NCI-H2171 treated with DMSO at 0.1 percent for 48 hours (cell line): ENCODE measurements around the gene PGBD1.

Experiments used
- DNase-seq: peaks from one replicate; lab custom pipeline; 2025; lab: John Stamatoyannopoulos, UW

PGBD1 gene, protein sequence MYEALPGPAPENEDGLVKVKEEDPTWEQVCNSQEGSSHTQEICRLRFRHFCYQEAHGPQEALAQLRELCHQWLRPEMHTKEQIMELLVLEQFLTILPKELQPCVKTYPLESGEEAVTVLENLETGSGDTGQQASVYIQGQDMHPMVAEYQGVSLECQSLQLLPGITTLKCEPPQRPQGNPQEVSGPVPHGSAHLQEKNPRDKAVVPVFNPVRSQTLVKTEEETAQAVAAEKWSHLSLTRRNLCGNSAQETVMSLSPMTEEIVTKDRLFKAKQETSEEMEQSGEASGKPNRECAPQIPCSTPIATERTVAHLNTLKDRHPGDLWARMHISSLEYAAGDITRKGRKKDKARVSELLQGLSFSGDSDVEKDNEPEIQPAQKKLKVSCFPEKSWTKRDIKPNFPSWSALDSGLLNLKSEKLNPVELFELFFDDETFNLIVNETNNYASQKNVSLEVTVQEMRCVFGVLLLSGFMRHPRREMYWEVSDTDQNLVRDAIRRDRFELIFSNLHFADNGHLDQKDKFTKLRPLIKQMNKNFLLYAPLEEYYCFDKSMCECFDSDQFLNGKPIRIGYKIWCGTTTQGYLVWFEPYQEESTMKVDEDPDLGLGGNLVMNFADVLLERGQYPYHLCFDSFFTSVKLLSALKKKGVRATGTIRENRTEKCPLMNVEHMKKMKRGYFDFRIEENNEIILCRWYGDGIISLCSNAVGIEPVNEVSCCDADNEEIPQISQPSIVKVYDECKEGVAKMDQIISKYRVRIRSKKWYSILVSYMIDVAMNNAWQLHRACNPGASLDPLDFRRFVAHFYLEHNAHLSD

DNA sequence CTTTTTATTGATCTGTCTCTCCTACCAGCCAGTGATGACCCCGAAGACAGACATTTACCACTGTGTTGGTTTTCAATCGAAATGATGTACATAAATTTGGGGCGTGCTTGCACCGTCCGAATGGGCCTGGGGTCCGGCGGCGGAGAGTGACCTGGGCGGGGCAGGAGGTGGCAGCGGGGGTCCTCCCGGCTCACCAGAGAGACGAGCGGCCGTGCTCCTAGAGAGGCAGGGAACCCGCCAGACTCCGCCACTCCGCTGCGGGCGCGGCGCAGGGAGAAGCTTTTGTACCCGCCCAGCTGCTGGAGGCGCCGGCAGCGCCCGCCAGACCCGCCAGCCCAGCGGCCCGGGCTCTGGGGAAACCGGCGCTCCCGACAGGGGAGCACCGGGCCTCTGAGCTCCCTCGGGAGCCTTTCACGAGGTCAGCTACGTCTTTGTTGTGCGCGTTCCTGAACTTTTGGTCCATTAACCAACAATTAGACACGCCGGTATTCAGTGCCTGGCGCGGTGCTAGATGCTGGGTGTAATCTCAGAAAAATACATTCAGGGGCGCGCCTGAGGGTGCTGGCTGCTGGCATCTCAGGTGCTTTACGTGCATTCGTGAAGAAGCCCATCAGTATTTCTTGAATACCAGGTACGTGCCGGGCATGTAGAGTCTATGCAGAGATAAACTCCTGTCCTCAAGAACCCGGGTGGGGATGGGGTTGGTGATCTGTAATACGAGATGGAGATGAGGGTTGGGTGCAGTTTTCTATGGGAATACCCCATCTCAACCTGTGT lies at the start of gene PGBD1:
Gene PGBD1 (plus strand): TSS at position 285 of the 777 bp plus-strand sequence. CDS start 2,242 bp downstream, outside the sequence.
- peak; percentile 82 for DNase-seq

DNA sequence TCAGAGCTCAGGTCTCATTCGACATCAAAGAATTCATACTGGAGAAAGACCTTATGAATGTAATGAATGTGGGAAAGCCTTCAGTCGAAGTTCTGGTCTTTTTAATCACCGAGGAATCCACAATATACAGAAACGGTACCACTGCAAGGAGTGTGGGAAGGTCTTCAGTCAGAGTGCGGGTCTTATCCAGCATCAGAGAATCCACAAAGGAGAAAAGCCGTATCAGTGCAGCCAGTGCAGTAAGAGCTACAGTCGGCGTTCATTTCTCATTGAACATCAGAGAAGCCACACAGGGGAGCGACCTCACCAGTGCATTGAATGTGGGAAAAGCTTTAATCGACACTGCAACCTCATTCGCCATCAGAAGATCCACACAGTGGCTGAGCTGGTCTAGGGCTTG lies 48.6 kb upstream of the PGBD1 start:
- no peak for DNase-seq

DNA sequence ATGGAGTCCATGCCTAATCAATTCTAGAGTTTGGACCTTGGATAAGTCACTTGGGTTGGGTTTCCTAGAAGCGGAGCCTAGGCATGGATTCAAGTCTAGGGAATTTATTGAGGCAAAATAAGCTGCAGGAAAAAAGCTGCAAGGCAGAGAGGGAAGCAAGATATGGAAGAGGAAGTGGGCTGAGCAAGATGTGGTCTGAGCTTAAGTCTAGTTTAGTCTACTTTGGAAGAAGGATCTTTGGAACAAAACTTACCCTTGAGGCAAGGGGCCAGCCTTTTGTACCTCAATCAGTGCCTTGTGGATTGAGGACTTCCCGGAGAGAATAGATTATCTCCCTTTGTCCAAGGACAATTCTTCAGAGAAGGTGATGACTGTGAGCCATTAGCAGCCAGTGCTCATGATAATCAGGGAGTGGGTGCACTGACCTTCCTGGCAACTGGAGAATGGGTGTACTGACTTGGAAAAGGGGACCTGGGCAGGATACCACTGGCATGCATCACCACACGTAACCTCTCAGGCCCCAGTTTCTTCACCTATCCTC lies 45.4 kb upstream of the PGBD1 start:
- DNase-seq: no peak

DNA sequence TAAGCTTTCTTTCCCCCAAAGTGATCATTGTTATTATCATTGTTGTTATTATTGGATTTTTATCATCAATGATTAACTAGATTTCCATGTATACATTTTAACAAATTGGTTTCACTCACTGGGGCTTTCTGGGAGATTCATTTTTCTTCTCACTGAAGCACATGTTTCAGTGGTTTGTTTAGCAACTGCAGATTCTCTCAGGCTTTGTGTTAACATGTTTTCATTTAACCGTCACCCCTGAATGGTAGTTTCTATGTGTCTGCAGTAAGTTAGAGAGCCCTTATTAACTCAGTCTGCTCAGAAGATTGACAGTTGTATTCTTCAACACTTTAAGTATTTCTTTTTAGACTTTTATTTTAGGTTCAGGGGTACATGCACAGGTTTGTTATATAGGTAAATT lies 41.7 kb upstream of the PGBD1 start:
- DNase-seq: no peak

DNA sequence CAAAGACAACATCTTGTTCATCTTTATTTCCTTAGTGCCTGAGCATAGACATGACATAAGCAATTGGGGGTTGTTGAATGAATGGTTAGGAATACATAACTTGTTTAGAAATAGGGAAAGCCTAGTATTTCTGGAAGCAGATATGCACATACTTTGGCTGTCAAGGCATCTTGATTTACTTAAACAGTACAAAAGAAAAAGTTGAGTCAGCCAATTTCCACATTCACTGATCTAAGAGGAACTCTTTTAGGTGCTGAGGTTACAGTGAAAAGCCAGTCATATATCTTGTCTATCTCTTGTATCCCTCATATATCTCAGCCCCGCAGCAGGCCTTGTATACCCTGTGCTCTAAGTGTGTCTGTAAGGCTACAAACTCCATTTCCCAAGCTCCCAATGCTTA lies 40.9 kb upstream of the PGBD1 start:
- DNase-seq: no peak

DNA sequence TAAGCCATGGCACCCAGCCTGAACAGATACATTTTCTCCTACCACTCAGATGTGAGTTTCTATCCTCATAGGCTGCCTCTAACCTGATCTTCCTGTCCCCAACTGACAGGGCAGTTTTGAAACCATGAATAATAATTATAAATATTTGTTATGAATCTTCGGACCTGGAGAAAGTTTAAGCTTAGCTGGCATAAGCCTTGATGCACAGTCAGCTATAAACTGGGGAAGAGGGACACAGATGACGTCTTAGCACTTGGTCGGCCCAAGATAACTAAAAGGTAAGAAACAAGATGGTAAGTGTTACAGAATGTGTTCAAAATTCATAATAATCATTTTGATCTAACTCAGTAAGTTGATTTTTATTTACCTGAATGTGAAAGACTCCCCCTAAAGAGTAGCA lies 37.4 kb upstream of the PGBD1 start:
- no peak for DNase-seq

DNA sequence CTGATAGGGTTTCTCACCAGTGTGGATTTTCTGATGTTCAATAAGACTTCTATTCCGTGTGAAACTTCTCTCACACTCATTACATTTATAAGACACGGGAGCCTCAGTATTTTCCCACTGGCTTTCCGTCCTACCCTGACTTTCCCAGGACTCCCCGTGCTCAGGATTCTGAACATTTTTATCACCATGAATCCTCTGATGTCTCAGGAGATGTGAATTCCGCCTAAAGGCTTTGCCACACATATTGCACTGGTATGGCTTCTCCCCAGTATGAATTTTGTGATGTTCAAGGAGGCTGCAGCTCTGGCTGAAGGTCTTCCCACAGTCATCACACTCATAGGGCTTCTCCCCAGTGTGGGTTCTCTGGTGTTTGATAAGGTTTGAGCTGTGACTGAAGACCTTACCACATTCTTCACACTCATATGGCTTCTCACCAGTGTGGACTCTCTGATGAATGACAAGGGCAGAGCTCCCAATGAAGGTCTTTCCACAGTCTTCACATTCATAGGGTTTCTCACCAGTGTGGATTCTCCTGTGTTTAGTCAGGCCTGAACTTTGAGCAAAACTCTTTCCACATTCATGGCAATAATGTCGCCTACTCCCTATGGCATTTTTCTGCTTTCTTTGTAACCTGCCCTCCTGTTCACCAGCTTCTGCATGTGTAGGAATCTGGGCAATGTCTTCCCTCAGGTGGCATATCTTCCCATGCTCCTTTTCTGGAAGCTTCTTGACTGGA lies 36.0 kb upstream of the PGBD1 start:
- DNase-seq: no peak

DNA sequence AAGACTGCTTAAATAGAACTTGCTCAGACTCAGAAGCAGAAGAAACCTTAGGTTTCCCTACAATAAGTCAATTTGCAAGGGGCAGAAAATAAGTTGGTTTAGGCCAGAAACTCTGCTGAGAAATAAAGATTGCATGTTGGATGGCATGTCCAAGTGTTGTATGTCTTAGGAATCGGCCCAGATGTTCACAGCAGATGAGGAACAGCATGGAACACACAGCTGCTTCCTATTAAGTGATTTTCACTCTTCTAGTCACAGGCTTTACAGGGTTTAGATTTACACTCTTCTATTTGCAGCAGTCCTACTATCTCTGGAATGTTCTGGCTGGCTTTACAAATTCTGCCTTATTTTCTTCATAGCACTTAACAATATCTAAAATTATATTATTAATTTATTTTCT lies 32.5 kb upstream of the PGBD1 start:
- no peak for DNase-seq

DNA sequence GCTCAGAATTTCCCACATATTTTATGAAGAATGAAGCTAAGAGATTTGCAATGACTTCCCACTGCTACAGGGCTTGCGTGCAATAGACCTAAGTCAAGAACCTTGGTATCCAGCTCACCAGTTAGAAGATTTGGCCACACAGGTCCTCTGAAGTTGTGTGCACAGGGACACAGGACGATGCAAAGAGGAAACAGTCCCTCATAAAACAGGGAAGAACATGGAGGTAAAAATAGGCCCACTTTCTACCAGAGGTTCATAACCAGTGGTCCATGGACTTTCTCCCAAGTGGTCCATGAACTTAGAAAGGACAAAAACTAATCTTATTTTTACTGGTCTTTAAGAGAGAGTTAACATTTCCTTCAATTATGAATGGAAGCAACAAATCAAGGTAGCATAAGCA lies 30.6 kb upstream of the PGBD1 start:
- DNase-seq: no peak

DNA sequence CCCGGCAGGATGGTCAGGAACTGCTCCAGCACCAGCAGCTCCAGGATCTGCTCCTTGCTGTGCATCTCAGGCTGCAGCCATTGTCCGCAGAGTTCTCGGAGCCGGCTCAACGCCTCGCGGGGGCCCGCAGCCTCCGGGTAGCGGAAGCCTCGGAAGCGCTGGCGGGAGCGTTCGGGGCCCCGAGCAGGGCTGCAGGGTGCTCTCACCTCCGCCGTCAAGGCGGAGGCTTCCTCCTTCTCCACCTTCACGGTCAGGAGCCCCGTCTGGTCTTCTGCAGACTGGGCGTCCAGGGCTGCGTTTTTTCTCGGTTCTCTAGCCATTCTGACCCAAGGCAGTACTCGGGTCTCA lies 29.7 kb upstream of the PGBD1 start:
- peak; percentile 30 for DNase-seq

DNA sequence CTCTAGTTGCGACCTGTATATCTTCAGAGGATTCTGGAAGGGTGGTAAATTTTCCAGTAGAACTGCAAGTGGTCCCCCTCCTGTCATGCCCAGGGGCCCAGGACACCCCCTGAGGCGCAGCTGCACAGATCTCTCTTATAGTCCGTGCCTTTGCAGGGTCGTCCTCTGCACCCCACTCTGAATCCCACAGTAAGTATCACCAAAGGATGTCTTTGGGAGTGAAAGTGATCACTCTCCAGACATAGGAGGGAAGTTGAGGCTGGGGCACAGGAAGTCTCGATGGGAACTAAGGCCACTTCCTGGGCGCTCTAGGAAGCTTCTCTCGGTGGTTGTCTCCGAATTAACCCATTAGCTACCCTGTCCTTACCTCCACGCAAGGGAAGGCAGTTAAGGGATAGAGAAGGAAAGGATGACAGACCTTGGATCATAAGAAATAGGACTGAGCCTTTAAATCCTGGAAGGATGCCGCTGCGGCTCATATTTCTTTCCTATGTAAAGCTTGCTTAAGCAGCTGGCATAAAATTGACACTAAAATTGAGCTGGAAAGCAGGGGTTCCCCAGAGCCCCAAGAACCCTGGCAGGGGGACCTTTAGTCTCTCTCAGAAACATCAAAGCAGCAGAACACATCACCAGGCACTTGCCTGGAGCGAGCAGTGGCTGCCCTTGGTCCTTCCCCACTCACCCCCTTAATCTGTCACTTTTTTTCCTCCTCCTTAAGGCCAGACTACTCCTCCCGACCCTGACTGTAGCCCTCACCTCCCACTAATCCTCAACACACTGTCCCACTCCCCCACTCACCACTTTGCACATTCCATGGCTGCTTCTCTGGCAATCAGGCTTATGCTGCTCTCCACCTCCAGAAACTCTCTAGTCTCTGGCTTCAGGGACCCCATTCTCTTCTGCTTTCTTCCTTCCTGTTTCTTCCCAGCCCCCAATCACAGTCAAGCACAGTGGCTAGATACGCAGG lies 29.1 kb upstream of the PGBD1 start, which contains the start of gene ZKSCAN4:
Gene ZKSCAN4 (minus strand): TSS at position 261 of the 967 bp plus-strand sequence. CDS start 289 bp downstream, outside the sequence.
- DNase-seq: peak; percentile 86

DNA sequence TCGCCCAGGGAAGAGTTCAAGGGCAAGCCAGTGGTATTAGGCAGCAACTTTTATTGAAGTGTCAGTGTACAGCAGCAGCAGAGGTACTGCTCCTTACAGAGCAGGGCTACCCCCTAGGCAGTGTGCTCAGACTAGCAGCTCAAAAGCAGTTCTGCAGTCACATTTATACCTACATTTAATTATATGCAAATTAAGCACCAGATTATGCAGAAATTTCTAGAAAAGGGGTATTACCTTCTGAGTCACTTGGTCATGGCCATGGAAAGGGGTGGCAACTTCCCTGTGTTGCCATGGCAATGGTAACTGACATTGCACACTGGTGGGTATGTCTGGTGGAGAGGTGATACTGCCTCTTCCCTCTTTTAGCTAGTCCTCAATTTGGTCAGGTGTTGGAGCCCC lies 27.3 kb upstream of the PGBD1 start:
- no peak for DNase-seq

DNA sequence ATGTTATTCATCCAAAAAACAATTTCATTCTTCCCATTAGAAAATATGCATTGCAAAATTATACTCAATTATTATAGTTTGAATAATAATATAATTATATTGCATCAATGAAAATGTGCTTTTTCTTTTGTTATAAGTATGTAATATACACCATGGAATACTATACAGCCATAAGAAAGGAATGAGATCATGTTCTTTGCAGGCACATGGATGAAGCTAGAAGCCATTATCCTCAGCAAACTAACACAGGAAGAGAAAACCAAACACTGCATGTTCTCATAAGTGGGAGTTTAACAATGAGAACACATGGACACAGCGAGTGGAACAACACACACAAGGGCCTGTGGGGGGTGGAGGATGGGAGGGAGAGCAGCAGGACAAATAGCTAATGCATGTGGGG lies 24.3 kb upstream of the PGBD1 start:
- no peak for DNase-seq

DNA sequence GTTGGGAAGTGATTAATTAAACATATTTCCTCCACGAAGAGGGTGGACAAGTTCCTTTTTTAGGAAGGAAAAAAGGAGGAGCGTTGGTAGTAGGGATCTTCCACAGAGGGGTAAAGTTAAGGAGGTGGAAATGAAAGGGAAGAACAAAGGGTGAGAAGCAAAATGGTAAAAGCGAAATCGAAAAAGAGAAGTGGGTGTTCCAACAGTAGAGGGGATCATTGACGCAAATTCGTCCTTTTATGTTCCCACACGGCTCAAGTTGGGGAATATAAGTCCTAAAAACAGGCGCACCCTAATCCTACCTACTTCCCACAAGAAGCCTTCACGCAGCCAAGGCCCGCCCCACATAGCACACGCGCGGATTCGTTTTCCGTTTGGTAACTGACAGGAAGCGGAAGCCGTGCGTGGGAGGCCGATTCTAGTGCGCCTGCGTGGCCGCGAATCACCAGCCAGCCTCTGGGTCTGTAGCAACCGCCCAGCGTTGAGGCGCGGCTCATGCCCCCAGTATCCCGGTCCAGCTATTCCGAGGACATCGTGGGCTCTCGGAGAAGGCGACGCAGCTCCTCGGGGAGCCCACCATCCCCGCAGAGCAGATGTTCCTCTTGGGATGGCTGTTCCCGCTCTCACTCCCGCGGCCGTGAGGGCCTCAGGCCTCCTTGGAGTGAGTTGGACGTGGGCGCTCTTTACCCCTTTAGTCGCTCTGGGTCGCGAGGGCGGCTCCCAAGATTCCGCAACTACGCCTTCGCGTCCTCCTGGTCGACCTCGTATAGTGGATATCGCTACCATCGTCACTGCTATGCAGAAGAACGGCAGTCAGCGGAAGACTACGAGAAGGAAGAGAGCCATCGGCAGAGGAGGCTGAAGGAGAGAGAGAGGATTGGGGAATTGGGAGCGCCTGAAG lies 22.2 kb upstream of the PGBD1 start, which contains the start of gene NKAPL:
Gene NKAPL (plus strand): TSS at position 421 of the 901 bp plus-strand sequence. CDS start 75 bp downstream, at position 496.
- DNase-seq: no peak

DNA sequence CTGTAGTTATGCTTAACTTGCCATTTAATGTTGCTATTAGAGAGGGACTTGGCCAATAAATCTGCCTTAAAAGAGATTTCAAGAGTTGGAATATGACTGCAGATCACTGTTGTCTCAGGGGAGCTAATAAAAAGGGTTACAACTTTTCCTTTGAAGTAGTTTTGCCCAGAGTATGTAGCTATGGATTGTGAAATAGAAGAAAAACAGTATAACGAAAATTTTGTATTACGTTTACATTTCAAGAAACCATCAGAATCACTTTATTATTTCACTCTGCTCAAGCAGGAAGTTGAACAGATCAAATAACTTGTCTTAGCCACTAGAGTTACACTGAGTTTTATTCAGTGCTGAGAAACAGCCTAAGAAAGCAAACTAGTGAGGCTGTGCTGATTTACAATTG lies 17.4 kb upstream of the PGBD1 start:
- no peak for DNase-seq

DNA sequence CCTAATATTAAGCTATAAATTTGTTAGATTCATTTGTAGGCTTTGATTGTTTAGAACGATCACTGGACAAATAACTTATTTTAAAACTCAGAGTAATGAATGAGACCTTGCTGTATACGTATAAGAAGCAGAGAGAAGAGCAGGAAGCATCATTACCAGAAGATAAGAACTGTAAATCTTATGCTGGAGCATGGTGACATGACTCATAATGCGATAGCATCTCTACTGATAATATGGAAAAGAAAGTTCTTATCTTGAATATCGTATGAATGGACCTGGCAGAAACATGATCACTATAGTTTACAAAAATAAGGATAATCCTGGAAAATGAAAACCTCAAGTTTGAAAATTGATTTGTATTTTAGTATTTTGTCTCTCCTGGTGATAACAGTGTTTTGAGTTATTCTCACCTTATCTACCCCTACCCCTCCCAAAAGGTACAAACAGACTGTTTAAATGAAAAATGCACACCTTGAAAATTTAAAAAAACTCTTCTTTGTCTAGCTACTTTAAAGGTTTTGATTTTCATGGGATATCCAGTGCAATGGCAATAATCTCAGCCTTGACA lies 16.5 kb upstream of the PGBD1 start:
- no peak for DNase-seq

DNA sequence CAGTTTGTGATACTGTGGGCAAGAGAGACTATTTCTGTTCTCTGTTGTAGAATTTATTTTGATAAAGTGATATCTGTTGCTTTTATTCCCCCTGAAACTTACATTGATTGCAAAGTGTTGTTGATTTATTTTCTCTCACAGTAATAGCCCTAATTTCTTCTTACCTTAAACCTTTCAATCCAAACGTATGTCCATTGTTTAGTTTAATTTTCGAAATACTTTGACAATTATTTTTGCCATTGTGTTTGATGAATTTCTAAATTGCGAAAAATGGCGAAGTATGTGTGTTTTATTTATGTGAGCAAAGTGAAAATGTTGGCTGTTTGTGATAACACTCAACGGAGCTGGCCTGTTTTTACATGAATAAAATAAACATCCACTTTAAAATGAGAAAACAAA lies 14.8 kb upstream of the PGBD1 start:
- DNase-seq: no peak

DNA sequence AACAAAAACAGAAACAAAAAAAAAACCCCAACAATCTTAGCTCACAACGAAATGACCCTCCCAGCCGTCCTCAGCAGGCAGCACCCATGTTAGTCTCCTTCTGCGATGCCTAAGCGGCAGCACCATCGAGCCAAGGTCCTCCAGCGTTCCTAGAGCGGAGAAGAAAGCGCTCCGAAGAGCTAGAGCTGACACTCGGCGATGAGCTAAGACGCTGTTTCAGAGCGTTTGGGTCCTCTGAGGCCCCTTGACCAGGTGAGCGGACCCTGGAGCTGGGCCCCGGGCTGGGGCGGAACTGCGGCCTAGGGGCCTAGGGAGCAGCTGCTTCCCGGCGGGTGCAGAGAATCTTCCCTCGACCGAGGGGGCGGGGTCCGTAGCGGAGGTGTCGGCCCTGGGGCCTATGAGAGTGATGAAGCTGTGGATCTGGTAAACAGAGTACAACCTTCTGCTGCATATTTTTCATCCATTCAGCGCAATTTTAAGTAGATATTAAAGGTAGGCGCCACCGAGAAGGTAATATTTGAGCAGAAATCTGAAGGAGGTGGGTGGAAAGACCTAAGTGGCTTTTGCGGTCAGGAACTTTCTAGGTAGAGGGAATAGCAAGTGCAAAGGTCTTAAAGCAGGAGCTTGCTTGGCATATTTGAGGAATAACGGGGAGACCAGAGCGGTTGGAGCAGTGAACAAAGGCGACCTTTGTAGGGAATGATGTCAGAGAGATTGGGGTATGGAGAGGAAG lies 14.2 kb upstream of the PGBD1 start, which contains the start of gene ZSCAN26:
Gene ZSCAN26 (plus strand): TSS at position 182 of the 733 bp plus-strand sequence. CDS start 4,777 bp downstream, outside the sequence.
- DNase-seq: peak; percentile 90
